ENCODE measurements around the gene GAST. TPM values are rescaled to one million over a fixed set of nuclear protein-coding genes. Genes with fewer than 3 reads are reported as not detected.
A peak's percentile ranks its signal among the peaks of the same experiment; 100 is the strongest.

Gene GAST
- total and polyA plus RNA-seq, 10 donors, result not detected

DNA sequence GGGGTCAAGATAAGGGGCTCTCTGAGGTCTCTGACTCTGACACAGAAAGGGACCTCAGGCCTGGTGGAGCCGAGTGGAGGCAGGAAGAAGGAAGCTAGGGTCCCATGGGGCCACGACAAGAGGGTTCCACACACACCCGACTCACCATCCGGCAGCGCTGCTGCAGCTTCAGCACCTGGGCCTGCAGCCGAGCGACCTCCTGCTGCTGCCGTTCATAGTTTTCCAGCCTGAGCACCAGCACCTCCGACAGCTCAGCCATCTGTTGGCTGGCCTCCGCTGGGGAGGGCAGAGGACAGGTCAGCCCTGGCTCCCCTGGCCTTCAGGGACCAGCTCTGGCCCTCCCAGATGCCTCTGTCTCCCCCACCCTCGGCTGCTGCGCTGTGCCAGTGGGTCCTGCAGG, 15.9 kb downstream of the GAST start:
- Histone ChIP-seq H3K4me3 (no peak overlapping the region), H3K27me3 (replicated peaks in 1 of 7) (peaks cover 0 to 22% (median 0%) of the 10 kb centered on the region in 7 donors), H3K9me3 (no peaks in the 10 kb centered on the region), H3K4me1 (peaks cover 0 to 18% (median 6%) of the 10 kb centered on the region in 6 donors), H3K36me3 (no peaks in the 10 kb centered on the region), H3K27ac (no peak overlapping the region)
- no peak for DNase-seq
- intact Hi-C loops (cut with DNase I; ENCODE audit: low total_unique reads), result no loop called here
- 60 to 83% (median 68%) methylated on average over 9 to 12 of the region's 12 CpGs for WGBS, 5 donors
- TF ChIP-seq, protein P1, sequence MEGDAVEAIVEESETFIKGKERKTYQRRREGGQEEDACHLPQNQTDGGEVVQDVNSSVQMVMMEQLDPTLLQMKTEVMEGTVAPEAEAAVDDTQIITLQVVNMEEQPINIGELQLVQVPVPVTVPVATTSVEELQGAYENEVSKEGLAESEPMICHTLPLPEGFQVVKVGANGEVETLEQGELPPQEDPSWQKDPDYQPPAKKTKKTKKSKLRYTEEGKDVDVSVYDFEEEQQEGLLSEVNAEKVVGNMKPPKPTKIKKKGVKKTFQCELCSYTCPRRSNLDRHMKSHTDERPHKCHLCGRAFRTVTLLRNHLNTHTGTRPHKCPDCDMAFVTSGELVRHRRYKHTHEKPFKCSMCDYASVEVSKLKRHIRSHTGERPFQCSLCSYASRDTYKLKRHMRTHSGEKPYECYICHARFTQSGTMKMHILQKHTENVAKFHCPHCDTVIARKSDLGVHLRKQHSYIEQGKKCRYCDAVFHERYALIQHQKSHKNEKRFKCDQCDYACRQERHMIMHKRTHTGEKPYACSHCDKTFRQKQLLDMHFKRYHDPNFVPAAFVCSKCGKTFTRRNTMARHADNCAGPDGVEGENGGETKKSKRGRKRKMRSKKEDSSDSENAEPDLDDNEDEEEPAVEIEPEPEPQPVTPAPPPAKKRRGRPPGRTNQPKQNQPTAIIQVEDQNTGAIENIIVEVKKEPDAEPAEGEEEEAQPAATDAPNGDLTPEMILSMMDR (IDR thresholded peaks at IDR 0.05 in 8 of 11, conservative IDR thresholded peaks at IDR 0.05 in 3 of 11), result no peak
- no peak for TF ChIP-seq POLR2AphosphoS5 (IDR thresholded peaks at IDR 0.05)
- no peak for TF ChIP-seq POLR2A (IDR thresholded peaks at IDR 0.05)

DNA sequence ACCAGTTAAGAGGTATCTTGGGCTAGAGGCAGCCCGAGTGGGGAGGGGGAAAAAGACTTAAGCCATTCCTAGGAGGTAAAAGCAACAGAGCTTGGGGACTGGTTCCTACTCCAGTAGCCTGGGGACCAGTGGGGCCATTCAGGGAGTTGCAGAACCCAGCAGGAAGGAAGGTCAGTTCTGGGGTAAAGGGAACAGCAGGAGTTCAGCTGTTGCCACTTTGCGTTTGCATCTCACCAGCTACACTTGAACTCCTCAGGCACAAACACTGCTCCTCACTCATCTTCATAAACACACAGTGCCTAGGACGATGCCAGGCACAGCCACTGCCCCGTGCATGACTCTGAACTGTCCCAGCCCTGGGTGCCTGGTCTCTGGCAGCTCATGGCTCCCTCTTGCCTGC, 18.3 kb downstream of the GAST start:
- intact Hi-C loops (cut with DNase I; ENCODE audit: low total_unique reads), result no loop called here
- H3K27me3 ChIP-seq (replicated peaks in 1 of 7), result peaks cover 5 to 46% (median 24%) of the 10 kb centered on the region in 7 donors
- no peak overlapping the region for H3K4me3 ChIP-seq
- no peak for DNase-seq
- WGBS, 5 donors, result 28 to 40% (median 31%) methylated on average over 4 of the region's 4 CpGs
- peaks cover 5 to 40% (median 24%) of the 10 kb centered on the region in 6 donors for H3K4me1 ChIP-seq
- H3K36me3 ChIP-seq, result no peaks in the 10 kb centered on the region
- TF ChIP-seq POLR2A (IDR thresholded peaks at IDR 0.05), result no peak
- TF ChIP-seq, protein P1 (IDR thresholded peaks at IDR 0.05 in 8 of 11, conservative IDR thresholded peaks at IDR 0.05 in 3 of 11), result no peak
- TF ChIP-seq POLR2AphosphoS5 (IDR thresholded peaks at IDR 0.05), result no peak
- H3K27ac ChIP-seq, result no peak overlapping the region
- no peaks in the 10 kb centered on the region for H3K9me3 ChIP-seq

DNA sequence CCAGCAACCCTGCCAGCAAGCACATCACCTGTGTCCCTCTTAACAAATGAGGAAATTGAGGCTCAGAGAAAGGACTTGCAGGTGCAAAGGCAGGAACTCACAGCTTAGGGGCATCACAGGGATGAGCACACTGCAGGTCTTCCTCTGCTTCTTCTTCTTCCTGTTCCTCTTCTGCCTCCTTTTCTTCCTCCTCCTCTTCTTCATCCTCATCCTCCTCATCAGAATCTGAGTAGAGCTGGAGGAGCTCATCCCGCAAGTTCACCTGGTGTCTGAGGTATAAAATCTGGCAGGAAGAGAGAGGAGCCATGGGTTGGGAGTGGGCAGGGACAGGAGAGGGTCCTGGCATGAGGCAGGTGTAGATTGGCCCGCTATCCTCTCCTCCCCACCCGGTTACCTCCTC, 19.7 kb downstream of the GAST start:
- peaks cover 5 to 60% (median 34%) of the 10 kb centered on the region in 7 donors for H3K27me3 ChIP-seq (replicated peaks in 1 of 7)
- DNase-seq, result no peak
- H3K27ac ChIP-seq, result no peak overlapping the region
- 45 to 91% (median 77%) methylated on average over 2 to 3 of the region's 3 CpGs for WGBS, 5 donors
- no peak overlapping the region for H3K4me3 ChIP-seq
- intact Hi-C loops (cut with DNase I; ENCODE audit: low total_unique reads), result no loop called here
- H3K4me1 ChIP-seq, result peaks cover 5 to 40% (median 24%) of the 10 kb centered on the region in 6 donors
- H3K36me3 ChIP-seq, result no peaks in the 10 kb centered on the region
- TF ChIP-seq POLR2A (IDR thresholded peaks at IDR 0.05) (no peak), POLR2AphosphoS5 (IDR thresholded peaks at IDR 0.05) (no peak)
- TF ChIP-seq, protein P1 (IDR thresholded peaks at IDR 0.05 in 8 of 11, conservative IDR thresholded peaks at IDR 0.05 in 3 of 11), result no peak
- H3K9me3 ChIP-seq, result no peaks in the 10 kb centered on the region

DNA sequence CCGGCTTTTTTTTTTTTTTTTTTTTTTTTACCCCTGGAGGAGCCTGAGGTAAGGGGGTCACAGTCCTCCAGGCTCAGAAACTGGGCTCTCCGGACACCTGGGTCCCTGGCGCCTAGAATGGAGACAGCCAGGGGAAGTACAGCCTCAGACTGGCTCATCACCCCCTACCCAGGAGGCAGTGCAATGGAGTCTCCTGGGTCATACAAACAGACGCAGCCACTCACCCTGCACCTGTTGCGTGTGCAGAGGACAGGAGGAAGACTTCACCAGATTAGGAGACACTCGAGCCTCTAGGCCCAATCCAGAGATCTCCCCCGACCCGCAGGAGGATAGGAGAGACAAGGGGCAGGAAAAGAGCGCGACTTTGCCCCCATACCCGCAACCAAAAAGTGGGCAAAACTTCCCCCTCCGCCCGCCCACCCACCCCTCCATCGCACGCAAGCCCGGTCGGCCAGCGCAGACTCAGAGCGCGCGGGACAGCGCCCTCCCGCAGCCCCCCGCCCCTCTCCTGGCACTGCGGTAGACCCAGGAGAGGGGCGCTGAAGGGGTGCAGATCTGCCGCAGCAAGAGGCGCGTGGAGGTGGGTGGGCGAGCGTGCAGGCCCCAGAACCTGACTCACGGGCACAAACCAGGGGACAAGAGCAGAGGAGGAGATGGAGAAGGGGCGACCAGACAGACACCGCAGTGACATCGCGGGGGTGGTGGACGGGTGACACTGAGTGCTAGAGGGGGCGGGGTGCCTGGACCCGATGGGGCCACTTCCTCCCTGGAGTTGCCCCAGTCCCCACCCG, 21.4 kb downstream of the GAST start:
- H3K4me3 ChIP-seq, result peak overlapping the region; percentile 28 to 71 (median 42)
- DNase-seq, result no peak
- H3K27me3 ChIP-seq (replicated peaks in 1 of 7), result peaks cover 5 to 68% (median 43%) of the 10 kb centered on the region in 7 donors
- H3K9me3 ChIP-seq, result no peaks in the 10 kb centered on the region
- 13 to 23% (median 17%) methylated on average over 23 to 40 of the region's 40 CpGs for WGBS, 5 donors
- H3K27ac ChIP-seq, result no peak overlapping the region
- intact Hi-C loops (cut with DNase I; ENCODE audit: low total_unique reads), result no loop called here
- TF ChIP-seq, protein P1 (IDR thresholded peaks at IDR 0.05 in 8 of 11, conservative IDR thresholded peaks at IDR 0.05 in 3 of 11), result no peak
- TF ChIP-seq POLR2AphosphoS5 (IDR thresholded peaks at IDR 0.05) (no peak), POLR2A (IDR thresholded peaks at IDR 0.05) (no peak)
- H3K4me1 ChIP-seq, result peaks cover 5 to 49% (median 30%) of the 10 kb centered on the region in 6 donors
- H3K36me3 ChIP-seq, result no peaks in the 10 kb centered on the region
